GM18951 (cell line): ENCODE measurements around the gene CBLN1.
"Not testable (repeated sequence)": the region's sequence is repeated elsewhere in the genome, so short reads cannot be mapped to it uniquely, and the experiment has no call there.

Experiments
- POLR2A ChIP-seq: IDR thresholded peaks from 4 replicates; pipeline ENCODE4 v1.6.1; 2011; ENCODE audit warnings: mild to moderate bottlenecking; ENCODE audit not compliant: insufficient read length, insufficient read depth; ENCODE audit errors: extremely low read depth
- in situ Hi-C: fragments of 300-500 bp; cut with MboI; formaldehyde crosslinking; loops from one replicate; pipeline ENCODE4 v1.12.0; 2022; ENCODE audit warnings: low sequenced_read_pairs, mixed read lengths, inconsistent platforms; ENCODE audit not compliant: unreplicated experiment

Gene CBLN1

DNA sequence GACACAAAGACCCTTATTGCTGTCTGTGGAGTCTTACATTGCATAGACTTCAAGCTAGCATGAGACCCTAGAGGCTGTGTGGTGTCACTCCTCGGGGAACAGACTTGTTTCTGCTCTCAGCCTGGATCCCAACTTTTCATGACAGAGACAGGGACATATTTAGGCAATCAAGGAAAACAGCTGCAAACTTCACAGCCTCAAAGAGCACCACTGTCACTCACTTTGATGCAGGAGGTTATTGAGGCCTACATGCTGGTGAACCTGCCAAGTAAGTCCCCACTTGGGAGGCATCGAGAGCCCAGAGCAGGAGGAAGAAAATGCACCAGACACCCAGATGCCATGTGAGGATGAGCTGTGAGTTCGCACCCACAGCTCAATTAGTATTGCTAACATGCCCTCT, 10.3 kb downstream of the CBLN1 start:
- no peak for TF ChIP-seq POLR2A
- in situ Hi-C loops, result no loop called here

DNA sequence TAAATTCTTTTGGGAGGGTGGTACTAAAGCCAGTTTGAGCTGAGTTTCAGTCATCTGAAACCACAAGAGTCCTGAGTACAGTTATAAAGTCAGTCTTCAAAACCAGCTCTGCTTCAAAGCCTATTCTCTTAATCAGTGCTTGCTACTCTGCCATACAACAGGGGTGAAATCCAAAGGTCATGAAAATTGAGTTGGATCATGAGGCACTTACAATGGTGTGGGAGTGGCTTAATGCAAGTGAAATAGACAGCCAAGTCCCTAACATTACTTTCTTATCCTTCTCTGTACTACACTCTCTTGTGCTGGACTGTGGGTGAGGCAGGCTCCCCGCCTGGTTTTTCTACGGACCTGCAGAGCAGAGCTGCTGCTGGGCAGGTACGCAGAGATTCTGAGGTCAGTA, 12.4 kb downstream of the CBLN1 start:
- TF ChIP-seq POLR2A, result no peak
- in situ Hi-C loops, result no loop called here

DNA sequence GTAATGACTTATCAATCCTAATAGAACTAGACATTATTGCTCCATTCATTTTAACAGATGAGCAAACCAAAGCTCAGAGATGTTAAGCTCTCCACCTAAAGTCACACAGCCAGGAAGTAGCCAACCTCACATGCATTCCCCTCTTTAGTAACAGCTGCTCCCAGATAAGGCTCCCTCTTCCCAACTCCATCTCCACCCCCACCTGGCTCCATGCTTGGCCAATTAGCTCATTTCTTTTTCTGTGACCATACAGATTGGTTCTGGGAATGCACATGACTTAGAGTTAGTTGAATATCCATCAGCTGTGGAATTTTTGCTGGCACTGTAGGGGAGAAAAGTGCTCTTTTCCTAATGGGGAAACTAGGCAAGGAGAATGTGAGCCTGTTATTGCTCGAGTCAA, 13.0 kb downstream of the CBLN1 start:
- in situ Hi-C loops, result no loop called here

DNA sequence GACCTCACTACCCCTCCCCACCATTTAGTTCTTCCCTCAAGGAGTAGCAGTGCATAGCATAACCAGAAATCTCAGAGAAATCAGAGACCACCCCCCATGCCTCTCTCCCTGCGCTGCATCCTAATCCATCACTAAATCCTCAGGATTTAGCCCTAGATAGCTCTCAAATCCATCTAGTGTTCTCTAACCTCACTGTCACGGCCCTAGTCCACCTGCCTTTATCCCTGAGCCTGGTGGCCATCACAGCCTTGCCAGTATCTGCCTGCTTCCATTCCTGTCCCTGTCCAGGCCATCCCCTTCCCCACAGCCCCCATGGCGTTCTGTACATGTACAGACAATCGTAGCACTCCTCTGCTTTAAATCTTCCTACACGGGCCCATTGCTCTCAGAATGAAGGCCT, 19.1 kb downstream of the CBLN1 start:
- no peak for TF ChIP-seq POLR2A
- in situ Hi-C loops, result no loop called here

More for the DNA sequence above, 13.0 kb downstream of the CBLN1 start:
- no peak for TF ChIP-seq POLR2A

DNA sequence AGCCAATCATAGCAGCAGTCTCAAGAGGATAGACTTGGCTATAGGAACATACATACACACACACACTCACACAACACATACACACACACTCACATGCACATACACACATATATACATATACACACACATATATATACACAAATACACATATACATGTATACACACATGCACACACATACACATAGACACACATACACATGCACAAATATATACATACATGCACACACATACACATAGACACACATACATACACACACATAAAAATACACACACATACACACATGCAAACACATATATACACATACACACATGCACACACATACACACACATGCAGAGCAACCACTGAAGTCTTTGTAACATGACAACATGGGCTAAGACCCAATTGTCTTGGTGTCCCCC, 19.7 kb downstream of the CBLN1 start:
- in situ Hi-C loops, result no loop called here
- TF ChIP-seq POLR2A, result no peak

DNA sequence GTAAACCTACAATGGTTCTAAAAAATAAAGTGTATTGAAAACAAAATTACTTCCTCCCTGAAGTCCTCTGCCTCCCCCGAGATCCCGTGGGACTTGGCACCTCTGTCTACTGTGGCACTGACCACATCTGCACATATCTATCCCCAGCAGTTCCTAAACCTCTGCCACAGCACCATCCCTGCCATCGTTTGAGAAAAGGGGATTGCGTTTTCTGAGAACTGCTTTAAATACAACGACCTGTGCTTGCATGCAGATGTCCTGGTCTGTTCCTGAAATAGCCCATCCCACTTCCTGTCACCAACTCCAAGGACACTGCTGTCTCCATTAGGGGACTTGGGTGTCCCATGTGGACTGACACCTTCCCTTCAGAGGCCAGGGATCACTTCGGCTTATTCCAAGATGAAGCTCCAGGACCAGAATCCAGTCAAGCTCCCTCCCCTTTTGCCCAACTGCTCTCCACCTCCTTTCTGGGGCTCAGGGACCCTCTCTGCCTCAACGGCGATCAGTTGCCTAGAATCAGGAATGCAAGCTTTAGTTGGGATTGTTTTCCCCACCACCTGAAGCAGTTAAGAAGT, 20.6 kb downstream of the CBLN1 start:
- no peak for TF ChIP-seq POLR2A
- in situ Hi-C loops, result no loop called here

DNA sequence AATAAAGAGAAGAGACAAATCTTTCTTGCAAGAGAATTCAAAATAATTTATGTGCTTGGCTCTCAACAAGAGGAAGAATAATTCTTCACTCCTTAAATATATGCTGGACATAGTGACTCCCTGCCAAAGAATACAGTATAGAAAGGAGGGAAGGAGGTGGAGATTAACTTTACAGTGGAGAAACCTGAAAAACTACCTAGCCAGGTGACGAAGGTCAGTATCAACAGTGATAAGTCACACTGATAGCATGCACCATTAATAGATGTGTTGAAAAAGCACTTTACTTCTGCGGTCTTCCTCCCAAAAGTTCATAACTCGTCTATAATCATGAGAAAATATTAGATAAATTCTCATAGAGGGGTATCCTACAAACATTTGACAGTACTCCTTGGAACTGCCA, 21.4 kb downstream of the CBLN1 start:
- in situ Hi-C loops, result no loop called here
- no peak for TF ChIP-seq POLR2A

DNA sequence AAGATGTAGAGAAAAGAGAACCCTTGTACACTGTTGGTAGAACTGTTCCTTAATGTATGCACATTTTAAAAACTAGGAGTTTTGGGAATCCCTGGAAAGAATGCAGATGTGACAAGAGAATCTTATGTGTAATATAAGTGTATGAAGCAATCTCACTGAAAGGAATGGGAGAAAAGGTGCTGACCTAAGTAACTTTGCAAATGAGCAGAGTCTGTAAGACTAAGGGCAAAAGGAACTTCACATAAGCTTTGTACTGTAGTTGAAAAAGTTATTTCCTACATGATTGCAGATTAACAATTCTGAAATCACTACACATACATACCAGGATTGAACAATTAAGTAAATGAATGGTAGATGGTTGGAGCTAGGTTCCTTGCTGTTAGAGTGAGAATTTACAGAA, 22.3 kb downstream of the CBLN1 start:
- in situ Hi-C loops, result no loop called here
- TF ChIP-seq POLR2A, result no peak

DNA sequence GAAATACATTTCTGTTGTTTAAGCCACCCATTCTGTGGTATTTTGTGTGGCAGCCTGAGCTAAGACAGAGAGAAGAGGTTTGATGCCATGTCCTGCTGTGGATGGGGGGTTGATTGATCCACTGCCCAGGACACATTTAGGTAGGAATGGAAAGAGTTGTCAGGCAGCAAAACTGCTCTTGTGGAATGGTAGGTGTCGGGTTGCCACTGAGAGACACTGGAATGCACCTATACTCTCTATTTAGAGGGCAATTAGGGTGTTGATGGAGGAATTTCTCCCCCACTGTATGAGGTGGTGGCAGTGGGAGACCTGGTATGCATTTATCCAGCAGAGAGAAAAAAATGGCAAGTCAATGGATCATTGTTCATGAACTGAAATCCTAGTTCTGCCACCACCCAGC, 30.9 kb downstream of the CBLN1 start:
- TF ChIP-seq POLR2A, result no peak
- in situ Hi-C loops, result no loop called here

- in situ Hi-C loops, result no loop called here
Measured at GRCh38 chr16:49248227-49248626, 33.4 kb downstream of the CBLN1 start.

GRCh38 chr16:49236216-49236615, 45.4 kb downstream of the CBLN1 start:
- TF ChIP-seq POLR2A, result no peak

More at GRCh38 chr16:49248227-49248626, 33.4 kb downstream of the CBLN1 start:
- TF ChIP-seq POLR2A, result no peak

GRCh38 chr16:49228335-49228734, 53.3 kb downstream of the CBLN1 start:
- in situ Hi-C loops, result not testable (repeated sequence)

More at GRCh38 chr16:49236216-49236615, 45.4 kb downstream of the CBLN1 start:
- in situ Hi-C loops, result no loop called here
